Epidermal melanocyte (primary cell): ENCODE data around the gene RPS10.

Experiments
- DNase-seq: peaks from one replicate; pipeline ENCODE4 v3.0.0; 2011; ENCODE audit warnings: low spot score; ENCODE audit not compliant: insufficient read length

RPS10 gene

DNA sequence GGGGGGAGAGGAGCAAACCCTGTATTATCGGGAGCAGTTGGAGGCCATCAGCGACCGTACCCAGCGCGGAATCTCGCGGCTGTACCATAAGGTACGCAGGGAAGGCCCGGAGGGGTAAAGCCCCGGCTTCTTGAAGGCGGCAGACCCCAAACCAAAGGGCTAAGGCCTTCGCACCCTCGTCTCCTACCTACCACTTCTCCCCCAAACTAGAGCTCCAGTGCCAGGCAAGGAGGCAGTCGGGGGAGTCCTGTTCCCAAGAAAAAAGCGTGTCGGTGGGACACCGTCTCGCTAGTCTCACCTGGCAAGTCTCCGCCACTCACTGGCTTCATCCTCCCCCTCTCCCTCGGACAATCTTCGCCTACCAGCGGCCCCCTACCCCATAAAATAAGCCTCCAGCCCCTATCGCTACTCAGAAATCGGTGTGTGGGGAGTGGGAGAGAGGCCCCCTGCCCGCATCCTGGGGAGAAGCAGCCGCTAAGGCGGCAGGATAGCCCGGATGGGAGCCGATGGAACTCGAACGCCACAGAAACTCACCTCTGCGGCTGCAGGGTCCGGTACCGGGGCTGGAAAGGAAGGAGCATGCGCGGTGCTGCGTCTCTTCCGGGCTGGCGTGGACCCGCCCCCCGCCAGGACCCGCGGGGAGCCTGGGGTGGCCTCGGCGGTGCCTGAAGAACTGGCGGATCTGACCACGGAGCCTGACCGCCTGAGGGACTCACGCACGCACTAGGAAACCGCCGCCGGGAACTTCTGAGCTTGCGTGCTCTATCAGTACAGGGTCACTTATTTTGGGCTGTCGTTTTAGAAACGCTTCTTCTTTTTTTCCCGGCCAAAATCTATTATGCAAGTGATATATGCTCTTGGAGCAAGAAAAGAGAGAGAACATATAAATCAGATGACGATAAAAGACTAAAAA is at the start of gene RPS10:
Gene RPS10 (minus strand): TSS at position 572 of the 913 bp plus-strand sequence. CDS start 848 bp downstream, outside the sequence.
- peak; percentile 97 for DNase-seq

DNA sequence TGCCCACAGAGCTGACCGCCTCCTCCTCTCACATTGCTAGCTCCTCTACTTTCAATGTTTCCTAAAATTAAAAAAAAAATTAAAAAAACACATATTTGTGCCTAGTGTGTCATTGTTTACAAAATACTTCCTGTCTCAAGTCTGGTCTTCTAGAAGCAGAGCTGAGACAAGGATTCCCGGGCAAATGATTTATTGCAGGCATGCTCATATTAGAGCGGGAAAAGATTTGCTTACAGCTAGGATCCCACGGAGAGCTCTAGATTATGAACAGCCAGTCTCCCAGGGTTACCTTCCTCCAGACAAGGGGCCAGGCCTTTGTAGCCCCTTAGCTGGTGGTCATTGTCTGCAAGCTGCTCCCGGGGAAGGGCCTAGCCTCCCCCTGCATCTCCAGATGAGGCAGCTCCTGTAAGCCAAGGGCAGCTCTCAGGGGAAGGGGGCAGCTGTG is 49.4 kb upstream of the RPS10 start:
- DNase-seq, result no peak

DNA sequence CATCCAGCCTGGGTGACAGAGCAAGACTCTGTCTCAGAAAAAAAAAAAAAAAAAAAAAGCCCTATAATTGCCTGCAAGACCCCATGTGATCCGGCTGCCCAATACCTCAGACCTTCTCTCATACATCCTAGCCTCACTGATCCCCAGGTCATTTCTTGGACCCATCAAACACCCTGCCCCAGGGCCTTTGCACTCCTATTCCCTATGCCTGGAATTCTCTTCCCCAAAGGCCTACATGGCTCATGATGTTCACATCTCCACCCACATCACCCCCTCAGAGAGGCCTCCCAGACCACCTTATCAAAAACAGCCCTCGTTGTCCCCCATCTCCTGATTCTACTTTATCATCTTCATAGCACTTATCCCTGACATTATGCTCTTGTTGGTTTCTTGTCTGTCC is 48.9 kb upstream of the RPS10 start:
- no peak for DNase-seq

DNA sequence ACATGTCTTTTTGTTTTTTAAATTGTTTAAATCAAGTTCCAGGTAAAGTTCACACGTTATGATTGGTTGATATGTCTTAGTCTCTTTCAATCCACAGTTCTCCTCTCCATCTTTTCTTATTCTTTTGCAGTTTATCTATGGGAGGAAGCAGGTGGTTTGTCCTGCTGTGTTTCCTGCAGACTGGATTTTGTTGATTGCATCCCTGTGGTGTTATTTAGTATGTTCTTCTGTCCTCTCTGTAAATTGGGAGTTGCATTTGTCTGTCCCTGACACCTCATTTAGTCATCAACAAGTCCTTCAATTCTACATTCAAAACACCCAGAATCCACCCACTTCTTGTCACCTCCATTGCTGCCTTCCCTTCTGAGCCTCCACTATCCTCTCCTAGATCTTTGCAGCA is 48.1 kb upstream of the RPS10 start:
- DNase-seq, result no peak

DNA sequence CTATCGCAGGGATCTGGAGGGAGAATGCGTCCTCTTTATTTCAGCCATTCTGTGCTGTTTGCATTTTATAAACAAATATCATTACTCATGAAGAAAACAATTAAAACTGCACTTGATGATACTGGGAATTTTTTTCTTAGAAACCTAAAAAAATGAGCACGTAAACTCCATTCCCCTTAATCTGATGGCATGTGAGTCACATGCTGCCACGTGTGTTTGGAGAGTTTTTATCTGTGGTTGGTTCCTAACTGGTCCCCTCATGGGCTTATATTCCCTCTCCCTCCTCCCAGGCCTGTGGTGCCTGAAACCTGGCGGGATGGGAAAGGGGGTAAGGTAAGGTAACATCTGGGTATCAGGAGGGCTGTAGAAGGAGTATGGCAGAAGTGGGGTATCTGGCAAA is 46.6 kb upstream of the RPS10 start:
- DNase-seq, result no peak

DNA sequence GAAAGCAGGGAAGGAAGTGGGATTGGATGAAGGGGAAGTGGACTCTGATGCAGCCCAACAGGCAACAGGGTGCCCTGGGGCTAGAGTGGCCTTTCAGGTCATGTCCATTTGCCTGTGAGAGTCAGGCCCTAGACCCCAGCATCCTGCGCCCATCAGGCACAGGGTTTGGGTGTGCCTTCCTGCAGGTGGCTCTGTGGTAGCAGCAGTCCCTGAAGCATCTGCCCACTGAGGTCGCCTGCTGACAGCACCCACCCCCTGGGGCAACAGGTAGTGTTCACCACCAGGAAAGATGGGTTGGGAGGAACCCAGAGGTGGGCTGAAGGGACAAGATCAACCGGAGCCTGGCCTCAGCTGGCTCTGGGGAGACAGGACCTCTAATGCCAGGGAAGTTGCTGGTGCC is 43.6 kb upstream of the RPS10 start:
- DNase-seq, result no peak

DNA sequence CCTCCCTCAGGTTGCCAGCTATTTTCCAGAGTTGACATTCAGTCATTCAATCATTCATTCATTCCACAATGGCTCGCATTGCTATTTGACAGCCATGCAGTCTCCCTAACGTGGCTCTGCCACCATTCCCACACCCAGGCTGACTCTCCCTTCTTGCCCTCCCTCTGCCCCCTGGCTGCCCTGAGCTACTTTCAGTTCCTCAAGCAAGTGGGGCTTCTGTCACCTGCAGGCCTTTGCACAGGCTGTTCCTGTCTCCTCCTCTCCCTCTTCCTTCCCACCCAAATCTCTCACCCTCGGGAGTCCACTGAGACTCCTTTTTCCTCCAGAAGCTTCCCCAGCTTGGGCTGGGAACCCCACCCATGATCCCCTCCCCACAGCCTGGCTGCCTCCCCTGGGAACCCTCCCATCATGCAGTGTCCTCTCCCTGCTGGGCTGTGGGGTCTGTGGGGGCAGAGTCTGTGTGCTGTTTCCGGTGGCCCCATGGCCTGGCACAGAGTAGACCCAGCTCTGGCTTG is 42.6 kb upstream of the RPS10 start:
- no peak for DNase-seq

DNA sequence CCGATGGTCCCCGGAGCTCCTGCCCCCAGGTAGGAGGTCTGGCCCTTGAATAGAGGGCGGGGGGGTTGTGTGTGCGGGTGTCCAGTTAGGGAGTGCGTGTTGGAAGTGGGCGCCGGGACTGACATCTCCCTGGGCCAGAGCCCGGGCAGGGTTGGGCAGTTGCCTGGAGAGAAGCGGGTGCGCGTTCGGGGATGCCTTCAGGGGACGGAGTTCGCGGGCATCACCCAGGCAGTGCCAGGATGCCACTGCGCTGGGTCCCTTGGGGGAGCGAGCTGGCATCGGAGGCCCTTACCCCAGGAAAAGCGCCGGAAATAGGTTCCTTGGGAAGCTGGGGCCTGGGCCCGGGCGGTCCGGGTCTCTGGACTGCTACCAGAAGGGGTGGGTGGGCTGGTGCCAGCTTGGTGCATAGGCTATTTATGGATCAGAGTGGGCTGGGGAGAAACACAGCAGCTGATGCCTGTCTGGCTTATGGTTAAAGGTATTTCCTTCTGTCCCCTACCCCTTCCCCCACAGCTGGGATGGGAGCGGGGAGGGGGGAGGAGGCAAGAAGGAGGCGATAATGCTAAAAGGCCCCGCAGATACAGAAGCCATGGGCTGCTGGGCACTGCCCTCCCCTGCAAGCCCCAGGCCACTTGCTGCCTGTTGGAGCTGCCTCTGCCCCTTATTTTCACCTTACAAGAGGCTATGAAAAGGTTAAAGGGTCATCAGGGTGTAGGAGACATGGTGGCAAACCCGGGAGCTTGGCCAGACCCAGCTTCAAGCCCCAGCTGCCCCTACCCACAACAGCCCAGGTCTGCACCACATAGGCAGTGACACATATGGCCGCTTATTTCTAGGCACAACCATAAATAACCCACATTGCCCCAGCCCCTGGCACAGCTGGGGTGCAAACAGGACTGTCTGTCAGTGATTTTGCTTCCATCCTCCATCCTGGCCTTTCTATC is 40.6 kb upstream of the RPS10 start:
- no peak for DNase-seq

DNA sequence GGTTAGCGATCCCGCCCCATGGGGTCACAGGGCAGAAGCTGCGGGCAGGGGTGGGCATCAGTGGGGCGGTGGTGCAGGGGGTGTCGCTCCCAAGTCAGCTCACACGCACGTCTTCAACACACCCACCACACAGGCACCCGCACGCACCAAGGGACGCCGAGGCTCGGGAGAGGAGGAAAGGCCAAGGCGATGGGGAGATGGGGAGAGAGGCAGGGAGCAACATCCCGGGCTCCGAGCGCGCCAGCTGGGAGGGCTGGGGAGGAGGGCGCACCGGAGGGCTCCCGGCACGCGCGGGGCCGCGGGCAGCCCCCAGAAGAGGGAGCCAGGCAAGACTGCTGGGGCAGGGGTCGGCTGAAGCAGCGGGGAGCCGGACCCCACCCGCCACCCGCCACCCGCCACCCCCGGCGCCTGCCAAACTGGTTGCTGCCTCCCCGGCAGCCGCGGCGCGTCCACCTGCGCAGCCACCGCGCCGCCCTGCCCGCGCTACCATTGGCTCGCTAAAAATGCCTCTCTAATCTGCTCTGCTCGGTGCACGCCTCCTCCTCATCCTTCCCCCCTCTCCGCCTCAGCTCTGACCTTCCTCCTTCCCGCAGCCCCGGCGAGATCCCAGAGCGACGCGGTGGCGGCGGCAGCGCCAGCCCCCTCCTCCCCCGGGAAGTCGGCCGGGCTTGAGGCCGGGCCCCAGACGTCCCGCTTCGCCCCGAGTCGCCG is 39.8 kb upstream of the RPS10 start, which contains the start of gene PACSIN1:
Gene PACSIN1 (plus strand): TSS at position 546 of the 711 bp plus-strand sequence. CDS start 60,230 bp downstream, outside the sequence.
- no peak for DNase-seq

DNA sequence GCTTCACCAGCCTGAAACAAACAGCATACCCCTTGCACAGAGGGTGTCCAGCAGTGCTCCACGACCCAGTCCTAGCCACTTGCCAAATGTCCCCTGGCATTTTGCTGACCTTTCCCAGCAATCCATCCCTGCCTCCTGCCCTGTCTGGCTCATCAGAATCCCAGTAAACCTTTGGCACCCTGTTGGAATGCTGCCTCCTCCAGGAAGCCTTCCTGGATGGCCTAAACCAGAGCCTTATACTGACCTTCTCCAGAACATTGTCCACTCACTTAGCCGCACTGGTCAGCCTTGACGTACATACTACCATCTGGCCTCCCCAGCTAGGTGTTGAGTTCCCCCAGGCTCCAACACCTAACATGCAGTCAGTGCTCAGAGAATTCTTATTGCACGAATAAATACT is 38.0 kb upstream of the RPS10 start:
- no peak for DNase-seq

DNA sequence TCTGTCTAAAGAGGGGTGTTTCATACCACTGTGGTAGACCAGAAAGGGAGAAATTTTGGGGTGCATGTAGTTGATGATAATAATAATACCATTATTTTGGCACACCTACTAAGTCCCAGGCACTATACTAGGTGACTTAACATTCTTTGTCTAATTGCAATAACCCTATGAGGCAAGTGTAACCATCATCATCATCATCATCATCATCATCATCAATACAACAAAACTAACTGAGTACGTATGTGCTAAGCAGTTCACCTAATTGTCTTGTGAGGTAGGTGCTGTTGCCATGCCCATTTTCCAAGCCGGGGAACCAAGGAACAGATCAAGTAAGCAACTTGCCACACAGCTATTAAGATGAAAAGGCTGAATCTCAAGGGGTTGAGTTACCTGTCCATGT is 37.4 kb upstream of the RPS10 start:
- no peak for DNase-seq

DNA sequence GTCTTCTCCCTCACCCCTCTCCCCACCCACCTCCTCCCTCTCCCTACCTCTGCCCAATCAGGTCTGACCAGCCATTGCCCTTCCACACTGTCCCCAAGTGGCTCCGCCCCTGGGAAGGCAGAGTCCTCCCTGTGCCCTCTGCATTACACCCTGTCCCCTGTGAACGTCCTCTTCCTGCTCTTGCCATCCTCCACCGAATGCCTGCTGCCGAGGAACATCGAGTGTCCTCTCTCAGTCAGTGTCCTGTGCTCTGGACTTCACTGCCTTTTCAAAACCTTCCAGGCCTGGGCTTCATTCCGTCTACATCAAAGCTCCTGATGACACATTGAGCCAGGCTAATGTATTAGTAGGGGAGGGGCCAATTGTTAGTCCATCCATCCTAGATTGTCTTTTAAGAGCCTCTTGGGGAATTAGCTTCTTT is 36.7 kb upstream of the RPS10 start:
- no peak for DNase-seq

DNA sequence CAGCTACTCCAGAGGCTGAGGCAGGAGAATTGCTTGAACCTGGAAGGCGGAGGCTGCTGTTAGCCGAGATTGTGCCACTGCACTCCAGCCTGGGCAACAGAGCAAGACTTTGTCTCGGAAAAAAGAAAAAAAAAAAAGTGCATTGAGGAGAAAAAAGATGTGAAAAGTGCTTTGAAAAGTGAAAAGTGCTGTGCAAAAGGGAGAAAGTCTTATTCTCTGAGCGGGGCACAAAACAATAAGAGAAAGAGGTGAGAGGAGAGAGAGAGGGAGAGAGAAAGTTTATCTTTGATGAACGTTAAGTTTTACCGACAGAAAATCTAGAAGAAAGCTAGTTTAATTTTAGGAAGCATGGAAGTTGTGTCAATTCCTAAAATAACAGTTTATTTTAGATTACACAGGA is 36.1 kb upstream of the RPS10 start:
- no peak for DNase-seq

DNA sequence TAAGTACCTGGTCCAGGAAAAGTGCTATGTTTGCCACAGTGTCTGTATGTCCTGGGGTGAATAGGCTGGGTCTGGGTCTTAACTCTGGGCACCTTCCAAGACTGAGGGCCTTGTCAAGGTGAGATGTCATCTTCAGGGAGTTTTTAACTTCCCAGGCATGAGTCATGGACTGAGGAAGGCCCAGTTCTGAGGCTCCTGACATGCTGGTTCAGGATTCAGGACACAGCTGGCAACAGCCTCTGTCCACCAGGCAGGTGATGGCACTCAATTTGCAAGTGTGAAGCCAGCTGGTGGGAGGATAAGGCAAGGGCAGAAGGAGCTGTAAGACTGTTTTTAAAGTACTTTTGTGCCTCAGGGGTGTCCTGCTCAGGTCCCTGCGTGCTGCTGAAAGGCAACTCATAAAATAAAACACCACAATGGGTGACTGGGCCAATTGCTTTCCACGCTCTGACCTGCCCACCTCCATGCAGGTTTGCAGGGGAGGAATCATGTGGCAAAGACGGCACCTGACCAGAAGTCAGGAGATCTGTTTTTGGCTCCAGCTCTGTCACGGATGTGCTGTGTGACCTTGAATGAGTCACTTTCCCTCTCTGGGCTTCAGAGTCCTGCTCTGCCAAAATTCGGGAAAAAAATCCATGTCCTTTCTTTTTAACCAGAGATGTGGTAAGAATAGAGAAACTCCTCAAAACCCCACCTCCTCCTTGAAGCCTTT is 35.1 kb upstream of the RPS10 start:
- no peak for DNase-seq

DNA sequence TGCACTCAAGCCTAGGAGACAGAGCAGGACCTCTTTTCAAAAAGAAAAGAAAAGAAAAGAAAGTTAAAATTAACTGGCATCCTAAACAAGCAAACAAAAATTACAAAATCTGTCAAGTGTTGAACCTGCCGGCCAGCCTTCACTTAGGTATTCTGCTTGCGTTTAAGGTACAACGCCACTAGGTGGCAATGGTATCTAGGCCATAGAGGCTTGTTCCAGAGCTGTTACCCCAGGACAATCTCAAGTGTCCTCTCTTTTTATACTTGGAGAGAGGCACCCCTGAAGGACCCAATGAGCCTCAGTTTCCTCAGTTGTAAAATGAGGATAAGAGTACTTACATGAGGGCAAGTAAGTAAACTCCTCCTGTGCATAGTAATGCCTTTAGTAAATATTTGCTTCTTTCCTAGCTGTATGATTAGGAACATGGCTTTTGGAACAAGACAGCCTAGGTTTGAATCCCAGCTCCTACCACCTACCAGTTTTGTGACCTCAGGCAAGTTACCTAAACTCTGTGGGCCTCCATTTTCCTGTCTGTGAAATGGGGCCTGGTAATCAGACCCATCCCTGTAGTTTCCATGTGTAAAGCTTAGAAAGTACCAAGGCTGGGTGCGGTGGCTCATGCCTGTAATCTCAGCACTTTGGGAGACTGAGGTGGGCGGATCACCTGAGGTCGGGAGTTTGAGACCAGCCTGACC is 34.2 kb upstream of the RPS10 start:
- DNase-seq, result peak; percentile 63

DNA sequence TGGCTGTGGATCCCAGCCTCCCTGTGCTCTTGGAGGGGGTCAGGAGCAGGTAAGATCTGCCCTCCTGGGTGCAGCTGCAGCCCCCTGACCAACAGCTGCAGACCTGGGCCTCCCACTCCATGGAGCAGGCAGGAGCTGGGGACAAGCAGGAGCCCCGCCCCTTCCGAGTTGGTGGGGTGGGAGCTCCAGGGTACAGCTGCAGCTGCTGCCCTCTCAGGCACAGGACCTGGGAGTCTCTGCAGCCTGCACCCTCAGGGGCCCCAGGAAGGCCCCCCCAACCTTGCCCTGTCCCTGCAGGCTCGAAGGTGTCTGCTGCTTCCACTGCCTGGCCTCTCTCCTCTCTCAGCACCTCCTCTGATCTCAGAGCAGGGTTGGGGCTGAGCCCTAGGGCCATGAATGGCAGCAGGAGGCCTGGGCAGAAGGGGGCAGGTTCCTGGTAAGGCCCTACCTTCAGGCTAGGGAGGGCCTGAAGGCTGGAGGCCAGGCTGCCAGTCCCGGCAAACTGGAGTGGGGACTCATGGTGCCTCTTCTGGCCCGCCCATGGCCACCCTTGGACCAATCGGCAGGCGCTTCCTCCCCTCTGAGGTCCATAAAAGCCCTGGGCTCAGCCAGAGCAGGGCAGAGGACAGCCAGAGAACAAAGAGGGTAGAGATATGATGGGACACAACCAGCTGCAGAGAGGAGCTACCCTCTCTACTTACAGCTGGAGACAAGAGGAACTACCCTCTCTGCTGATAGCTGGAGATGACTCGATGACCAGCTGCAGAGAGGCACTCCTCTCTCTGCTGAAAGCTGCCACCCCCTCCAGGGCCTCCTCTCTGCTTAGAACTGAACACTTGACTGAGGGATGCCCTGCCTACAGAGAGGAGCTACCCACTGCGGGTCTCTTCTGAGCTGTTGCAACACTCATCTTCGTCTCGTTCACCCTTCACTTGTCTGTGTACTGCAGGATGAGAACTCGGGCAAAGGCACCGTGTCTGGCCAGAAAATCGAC is 32.2 kb upstream of the RPS10 start:
- DNase-seq, result no peak

DNA sequence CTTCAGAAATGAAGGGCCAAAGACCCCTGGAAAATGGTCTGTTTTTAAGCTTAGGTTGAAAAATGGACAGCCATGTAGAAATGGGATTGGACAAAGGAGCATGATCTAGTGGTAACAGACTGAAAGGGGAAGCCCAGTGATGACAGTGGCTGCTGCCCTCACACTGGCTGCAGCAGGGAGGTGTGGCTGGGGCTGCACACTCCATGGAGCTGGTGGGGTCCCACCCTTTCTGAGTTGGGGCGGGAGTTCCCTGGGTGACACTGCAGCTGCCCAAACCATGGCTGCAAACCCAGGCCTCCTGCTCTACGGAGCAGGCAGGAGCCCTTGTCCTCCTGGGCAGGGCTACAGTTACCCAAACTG is 31.5 kb upstream of the RPS10 start:
- no peak for DNase-seq

DNA sequence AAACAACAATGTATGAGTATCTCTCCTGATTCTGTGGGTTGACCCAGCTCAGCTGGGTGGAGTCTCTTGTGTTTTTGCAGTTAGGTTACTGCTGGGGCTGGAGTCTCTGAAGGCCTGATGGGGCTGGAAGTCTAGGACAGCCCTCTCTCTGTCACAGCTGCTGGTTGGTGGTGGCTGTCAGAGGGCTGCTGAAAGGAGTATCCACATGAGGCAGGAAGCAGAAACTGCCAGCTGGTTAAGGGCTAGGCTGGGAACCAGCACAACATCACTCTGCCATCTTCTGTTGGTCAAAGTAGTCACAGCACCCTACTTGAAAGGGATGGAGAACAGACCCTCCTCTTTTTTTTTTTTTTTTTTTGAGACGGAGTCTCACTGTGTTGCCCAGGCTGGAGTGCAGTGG is 30.0 kb upstream of the RPS10 start:
- no peak for DNase-seq

DNA sequence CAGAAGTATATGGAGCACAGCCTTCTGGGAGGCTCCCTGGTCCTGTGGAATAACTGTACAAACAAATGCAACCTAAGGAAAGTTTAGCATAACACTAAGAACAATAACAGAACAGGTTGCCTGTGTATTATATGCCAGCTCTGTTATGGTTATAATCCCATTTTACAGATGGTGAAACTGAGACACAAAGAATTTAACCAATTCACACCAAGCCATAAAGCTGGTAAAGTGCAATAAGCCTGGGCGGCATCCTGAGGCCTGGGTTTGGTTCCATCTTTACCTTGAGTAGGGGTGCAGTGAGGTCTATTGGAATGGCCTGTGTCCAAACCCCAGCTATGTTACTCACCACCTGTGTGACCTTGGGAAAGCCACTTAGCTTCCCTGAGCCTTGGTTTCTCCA is 25.3 kb upstream of the RPS10 start:
- no peak for DNase-seq
